Peyer's patch (tissue), 4 donors: ENCODE measurements around the gene DAPK1.

Experiments used
- CTCF ChIP-seq, 6 experiments: fragments of 450-650 bp in 4 of 6; fragments of 200-600 bp in 2 of 6; sonication (generic) in 1 of 6; IDR thresholded peaks; one replicate each; pipeline ENCODE4 v1.5.1; 2017 to 2019; ENCODE audit warnings: antibody characterized with exemption in 6 of 6, mild to moderate bottlenecking in 3 of 6, moderate library complexity in 1 of 6
- POLR2A ChIP-seq, 2 donors: fragments of 450-650 bp; IDR thresholded peaks; one replicate each; pipeline ENCODE4 v1.5.1; 2017; ENCODE audit warnings: antibody characterized with exemption in 2 of 2, mild to moderate bottlenecking in 2 of 2, moderate library complexity in 2 of 2

GRCh38 chr9:87750726-87751125 is 253.1 kb downstream of the DAPK1 start:
- TF ChIP-seq CTCF (IDR thresholded peaks at IDR 0.05) = no peak
- no peak for TF ChIP-seq POLR2A (IDR thresholded peaks at IDR 0.05)
